GM12892 (cell line): Measurements from ENCODE around the gene GLMN.

Experiments
- POLR2A ChIP-seq: IDR thresholded peaks from 2 replicates; pipeline ENCODE4 v1.6.1; 2011; ENCODE audit warnings: low read depth, low read length, control low read depth
- POLR2AphosphoS5 ChIP-seq: IDR thresholded peaks from 2 replicates; pipeline ENCODE4 v1.6.1; 2011; ENCODE audit warnings: low read depth, low read length, control low read depth
- TAF1 ChIP-seq: IDR thresholded peaks from 2 replicates; pipeline ENCODE4 v1.6.1; 2011; ENCODE audit warnings: low read depth, mild to moderate bottlenecking, control low read depth, low read length, borderline replicate concordance

DNA sequence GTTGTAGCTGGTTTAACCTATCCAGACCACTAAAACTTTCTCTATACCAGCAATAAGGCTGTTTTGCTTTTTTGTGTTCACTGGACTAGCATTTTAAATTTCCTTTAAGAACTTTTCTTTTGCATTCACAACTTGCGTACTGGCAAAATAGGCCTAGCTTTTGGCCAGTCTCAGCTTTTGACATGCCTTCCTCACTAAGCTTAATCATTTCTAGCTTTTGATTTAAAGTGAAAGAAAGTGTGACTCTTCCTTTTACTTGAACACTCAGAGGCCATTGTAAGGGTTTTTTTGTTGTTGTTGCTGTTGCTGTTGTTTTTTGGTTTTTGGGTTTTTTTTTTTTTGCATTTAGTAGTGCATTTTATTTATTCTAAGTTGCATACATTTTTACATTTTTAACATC lies 15.2 kb upstream of the GLMN start:
- TF ChIP-seq POLR2AphosphoS5 (no peak), POLR2A (no peak), TAF1 (no peak)
